GM20000 (cell line): ENCODE measurements around the gene D2HGDH.
"Not testable (repeated sequence)": the region's sequence is repeated elsewhere in the genome, so short reads cannot be mapped to it uniquely, and the experiment has no call there.

Experiments
- DNase-seq: peaks from one replicate; pipeline ENCODE4 v3.0.0; 2012; ENCODE audit warnings: low spot score
- TF ChIP-seq, protein P1 (sequence below): IDR thresholded peaks from 2 replicates; pipeline ENCODE4 v1.5.1; 2012; ENCODE audit warnings: mild to moderate bottlenecking, control low read depth; ENCODE audit errors: extremely low read depth, missing control alignments

D2HGDH gene

DNA sequence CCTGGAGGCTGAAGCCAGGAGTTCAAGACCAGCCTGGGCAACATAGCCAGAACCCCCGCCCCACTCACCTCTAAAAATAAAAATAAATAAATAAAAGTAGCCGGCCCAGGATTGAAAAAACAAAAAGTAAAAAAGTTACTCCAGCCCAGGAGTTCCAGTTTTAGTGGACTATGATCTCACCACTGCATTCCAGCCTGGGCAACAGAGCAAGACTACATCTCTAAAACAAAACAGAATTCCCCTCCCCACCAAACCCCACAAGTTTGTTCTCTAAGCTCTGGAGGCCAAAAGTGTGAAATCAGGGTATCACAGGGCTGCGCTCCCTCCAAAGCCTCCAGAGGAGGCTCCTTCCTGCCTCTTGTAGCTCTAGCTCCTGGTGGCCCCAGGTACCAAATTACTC lies 1.7 kb downstream of the D2HGDH start:
- DNase-seq, result no peak
- TF ChIP-seq, protein P1, sequence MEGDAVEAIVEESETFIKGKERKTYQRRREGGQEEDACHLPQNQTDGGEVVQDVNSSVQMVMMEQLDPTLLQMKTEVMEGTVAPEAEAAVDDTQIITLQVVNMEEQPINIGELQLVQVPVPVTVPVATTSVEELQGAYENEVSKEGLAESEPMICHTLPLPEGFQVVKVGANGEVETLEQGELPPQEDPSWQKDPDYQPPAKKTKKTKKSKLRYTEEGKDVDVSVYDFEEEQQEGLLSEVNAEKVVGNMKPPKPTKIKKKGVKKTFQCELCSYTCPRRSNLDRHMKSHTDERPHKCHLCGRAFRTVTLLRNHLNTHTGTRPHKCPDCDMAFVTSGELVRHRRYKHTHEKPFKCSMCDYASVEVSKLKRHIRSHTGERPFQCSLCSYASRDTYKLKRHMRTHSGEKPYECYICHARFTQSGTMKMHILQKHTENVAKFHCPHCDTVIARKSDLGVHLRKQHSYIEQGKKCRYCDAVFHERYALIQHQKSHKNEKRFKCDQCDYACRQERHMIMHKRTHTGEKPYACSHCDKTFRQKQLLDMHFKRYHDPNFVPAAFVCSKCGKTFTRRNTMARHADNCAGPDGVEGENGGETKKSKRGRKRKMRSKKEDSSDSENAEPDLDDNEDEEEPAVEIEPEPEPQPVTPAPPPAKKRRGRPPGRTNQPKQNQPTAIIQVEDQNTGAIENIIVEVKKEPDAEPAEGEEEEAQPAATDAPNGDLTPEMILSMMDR, result no peak

DNA sequence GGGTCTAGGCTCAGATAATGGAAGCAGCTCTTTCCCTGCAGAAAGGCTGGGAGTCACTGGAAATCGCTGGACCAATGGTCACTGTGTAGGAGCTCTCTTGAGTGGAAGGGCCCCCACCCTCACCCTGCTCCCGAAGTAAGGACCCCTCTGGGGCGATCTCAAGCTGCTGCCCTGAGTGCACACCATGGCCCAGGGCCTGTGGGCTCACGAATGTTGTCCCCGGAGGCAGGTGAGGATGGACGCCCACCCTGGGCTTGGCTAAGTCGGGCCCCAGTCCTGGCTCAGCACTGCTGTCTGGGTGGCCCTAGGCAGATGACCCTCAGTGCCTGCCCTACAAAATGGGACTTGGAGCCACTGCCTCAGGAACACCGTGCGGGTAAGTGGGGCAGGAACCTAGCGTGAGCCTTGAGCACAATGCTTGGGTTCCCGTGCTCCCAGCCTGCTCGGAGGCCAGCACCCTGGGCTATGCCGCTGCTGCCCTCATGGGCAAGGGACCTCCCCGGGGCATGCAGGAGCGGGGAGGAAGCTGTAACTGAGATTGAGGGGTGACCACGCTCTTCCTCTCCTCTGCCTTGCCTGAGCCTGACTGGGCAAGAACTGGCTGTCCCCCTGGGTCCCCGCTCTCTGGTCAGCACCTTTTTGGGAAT lies 3.7 kb downstream of the D2HGDH start:
- DNase-seq, result no peak
- TF ChIP-seq, protein P1, result no peak

DNA sequence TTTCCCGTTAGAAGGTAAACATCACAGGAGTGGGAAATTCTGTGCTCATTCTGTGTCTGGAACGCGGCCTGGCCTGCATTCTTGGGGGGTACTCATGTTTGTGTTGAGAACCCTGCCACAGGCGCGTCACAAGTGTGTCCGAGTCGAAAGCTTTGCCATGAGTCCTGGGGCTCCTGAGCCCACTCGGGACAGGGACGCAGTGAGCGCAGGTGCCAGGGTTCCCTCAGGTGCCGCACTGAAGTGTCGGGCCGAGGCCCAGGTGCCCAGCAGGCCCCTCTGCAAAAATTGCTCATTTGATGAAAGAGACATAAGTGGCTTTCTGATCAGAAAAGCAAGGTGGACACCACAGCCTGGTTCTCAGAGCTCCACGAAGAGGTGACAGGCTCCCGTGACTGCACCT lies 4.7 kb downstream of the D2HGDH start:
- DNase-seq, result no peak
- TF ChIP-seq, protein P1, result no peak

DNA sequence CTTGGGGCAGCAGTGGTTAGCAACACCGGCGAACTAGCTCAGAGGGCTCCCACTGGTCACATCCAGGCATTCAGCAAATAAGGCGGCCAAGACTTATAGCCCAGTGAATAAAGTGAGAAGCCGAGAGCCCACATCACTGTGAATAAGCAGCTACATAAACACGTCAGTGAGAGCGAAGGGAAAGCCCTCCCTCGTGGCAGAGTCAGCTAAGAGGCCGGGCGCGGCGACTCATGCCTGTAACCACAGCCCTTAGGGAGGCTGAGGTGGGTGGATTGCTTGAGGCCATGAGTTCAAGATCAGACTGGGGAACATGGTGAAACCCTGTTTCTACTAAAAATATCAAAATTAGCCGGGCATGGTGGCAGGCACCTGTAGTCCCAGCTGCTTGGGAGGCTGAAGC lies 5.2 kb downstream of the D2HGDH start:
- TF ChIP-seq, protein P1, result no peak
- no peak for DNase-seq

DNA sequence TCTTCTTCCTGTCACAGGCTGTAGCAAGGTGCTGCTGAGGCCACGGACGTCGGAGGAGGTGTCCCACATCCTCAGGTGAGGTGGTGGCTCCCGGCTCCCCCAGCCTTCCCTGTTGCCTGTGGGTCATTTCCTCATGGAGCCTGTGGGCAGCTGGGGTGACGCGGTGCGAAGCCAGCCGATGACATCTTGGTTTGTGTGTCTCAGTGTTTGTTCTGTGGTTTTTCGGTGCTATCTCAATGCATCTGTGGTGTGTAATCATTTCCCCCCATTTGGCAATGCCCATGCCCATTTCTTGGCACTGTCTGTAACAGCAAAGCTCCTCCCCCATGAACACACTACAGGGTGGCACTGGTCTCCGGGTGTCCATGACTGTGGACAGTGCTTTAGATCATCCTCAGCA lies 6.6 kb downstream of the D2HGDH start:
- TF ChIP-seq, protein P1, result no peak
- DNase-seq, result no peak

DNA sequence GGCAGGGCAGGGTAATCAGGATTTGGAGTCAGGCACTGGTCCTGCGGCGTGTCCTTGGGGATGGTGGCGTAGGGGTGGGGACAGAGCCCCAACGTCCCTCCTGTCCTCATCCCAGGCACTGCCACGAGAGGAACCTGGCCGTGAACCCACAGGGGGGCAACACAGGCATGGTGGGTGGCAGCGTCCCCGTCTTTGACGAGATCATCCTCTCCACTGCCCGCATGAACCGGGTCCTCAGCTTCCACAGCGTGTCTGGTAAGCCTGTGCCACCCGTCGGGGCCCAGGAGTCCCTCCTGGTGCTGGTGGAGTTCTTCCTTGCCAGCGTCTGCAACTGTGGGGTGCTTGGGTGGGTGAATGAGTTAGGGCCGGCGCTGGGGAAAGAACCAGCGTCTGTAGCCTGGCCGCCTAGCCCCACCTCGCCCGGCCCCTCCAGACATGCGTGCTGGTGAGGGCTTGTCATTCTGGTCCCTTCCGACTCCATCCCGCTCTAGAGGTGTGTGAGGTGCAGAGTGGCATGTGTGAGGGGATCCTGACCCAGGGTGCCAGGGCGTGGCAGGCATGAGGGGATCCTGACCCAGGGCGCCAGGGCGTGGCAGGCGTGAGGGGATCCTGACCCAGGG lies 8.0 kb downstream of the D2HGDH start:
- no peak for DNase-seq
- TF ChIP-seq, protein P1, result no peak

DNA sequence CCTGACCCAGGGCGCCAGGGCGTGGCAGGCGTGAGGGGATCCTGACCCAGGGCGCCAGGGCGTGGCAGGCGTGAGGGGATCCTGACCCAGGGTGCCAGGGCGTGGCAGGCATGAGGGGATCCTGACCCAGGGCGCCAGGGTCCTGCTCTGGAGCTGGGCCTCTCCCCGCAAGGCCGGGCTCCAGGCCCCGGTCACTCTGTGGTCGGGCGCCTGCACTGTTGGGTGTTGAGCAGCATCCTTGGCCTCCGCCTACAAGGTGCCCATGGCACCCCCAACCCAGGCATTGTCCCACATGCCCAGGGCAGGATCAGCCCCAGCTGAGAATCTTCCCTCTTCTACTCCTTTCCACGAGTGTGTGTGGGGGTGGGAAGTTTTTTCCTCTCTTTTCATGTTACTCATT lies 8.6 kb downstream of the D2HGDH start:
- not testable (repeated sequence) for DNase-seq

DNA sequence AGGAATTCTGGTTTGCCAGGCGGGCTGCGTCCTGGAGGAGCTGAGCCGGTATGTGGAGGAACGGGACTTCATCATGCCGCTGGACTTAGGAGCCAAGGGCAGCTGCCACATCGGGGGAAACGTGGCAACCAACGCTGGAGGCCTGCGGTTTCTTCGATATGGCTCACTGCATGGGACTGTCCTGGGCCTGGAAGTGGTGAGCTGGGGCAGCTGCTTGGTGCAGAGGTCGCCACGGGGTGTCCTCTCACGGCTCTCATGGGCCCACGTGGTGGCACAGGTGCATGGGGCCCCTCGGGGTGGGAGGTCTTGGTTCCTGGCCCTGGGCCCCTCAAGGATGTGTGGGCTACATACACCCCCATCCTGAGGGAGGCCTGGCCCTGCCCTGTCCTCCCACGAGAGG lies 9.2 kb downstream of the D2HGDH start:
- TF ChIP-seq, protein P1, result no peak
- DNase-seq, result no peak
